ENCODE data around the gene ARHGAP18. TPM values are rescaled to one million over a fixed set of nuclear protein-coding genes. Genes with fewer than 3 reads are reported as not detected.

The ARHGAP18 gene
- total RNA-seq, 1 experiment from 2014 or later: 2.4 TPM

- Histone ChIP-seq H2AFZ (ENCODE audit: low read length) (no peak overlapping the region), H3K27me3 (ENCODE audit: insufficient read depth, low read length) (no peaks in the 10 kb centered on the region), H3K27ac (ENCODE audit: insufficient read length, low read depth, low read length) (no peak overlapping the region), H3K79me1 (ENCODE audit: insufficient read depth, low read depth, low read length, poor library complexity, severe bottlenecking) (no peaks in the 10 kb centered on the region), H3K23me2 (ENCODE audit: insufficient read length, low read depth, low read length, poor library complexity, severe bottlenecking) (no peaks in the 10 kb centered on the region), H3K9me3 (ENCODE audit: control insufficient read depth, low read depth, low read length) (no peaks in the 10 kb centered on the region), H4K91ac (ENCODE audit: insufficient read length, low read depth, low read length) (no peak overlapping the region), H3K18ac (ENCODE audit: insufficient read length, low read depth, low read length) (no peak overlapping the region), H4K5ac (ENCODE audit: insufficient read length, low read depth, low read length) (no peak overlapping the region), H2AK5ac (ENCODE audit: insufficient read length, low read length) (no peak overlapping the region), H2BK15ac (ENCODE audit: low read depth, low read length) (no peak overlapping the region), H3K4ac (ENCODE audit: low read depth, low read length) (no peak overlapping the region), H3K4me2 (ENCODE audit: insufficient read depth, insufficient read length, low read length) (no peak overlapping the region), H4K8ac (replicated peaks; ENCODE audit: insufficient read length, low read depth, low read length) (no peak overlapping the region), H3K14ac (ENCODE audit: insufficient read depth, low read length) (no peak overlapping the region), H3K79me2 (ENCODE audit: insufficient read depth, low read length) (no peaks in the 10 kb centered on the region), H3K4me1 (ENCODE audit: insufficient read depth, low read length) (no peaks in the 10 kb centered on the region), H2BK20ac (ENCODE audit: low read depth, low read length, poor library complexity, severe bottlenecking) (no peak overlapping the region), H2BK12ac (ENCODE audit: insufficient read length, low read depth, low read length) (no peak overlapping the region), H4K20me1 (ENCODE audit: control insufficient read depth, insufficient read depth, insufficient read length) (no peaks in the 10 kb centered on the region), H3T11ph (ENCODE audit: low read length) (no peak overlapping the region), H3K56ac (ENCODE audit: insufficient read length, low read depth, low read length) (no peak overlapping the region), H2BK5ac (ENCODE audit: insufficient read length, low read length) (no peak overlapping the region), H3K9ac (ENCODE audit: extremely low read depth, insufficient read length, low read length) (no peak overlapping the region), H3K23ac (ENCODE audit: insufficient read length, low read depth, low read length) (no peak overlapping the region), H2BK120ac (ENCODE audit: low read depth, low read length, poor library complexity, severe bottlenecking) (no peak overlapping the region)
- Mint-ChIP-seq H3K27ac (no peak overlapping the region), H3K4me1 (peaks cover 22 to 23% of the 10 kb centered on the region in 2 experiments), H3K4me3 (no peak overlapping the region), H3K36me3 (ENCODE audit: insufficient read depth in 1 of 3, low read depth in 3 of 3) (no peaks in the 10 kb centered on the region; a peak in 1 of 7 replicates), H3K9me3 (no peaks in the 10 kb centered on the region), H3K27me3 (ENCODE audit: low read depth) (no peaks in the 10 kb centered on the region)
- TF ChIP-seq, protein P1, sequence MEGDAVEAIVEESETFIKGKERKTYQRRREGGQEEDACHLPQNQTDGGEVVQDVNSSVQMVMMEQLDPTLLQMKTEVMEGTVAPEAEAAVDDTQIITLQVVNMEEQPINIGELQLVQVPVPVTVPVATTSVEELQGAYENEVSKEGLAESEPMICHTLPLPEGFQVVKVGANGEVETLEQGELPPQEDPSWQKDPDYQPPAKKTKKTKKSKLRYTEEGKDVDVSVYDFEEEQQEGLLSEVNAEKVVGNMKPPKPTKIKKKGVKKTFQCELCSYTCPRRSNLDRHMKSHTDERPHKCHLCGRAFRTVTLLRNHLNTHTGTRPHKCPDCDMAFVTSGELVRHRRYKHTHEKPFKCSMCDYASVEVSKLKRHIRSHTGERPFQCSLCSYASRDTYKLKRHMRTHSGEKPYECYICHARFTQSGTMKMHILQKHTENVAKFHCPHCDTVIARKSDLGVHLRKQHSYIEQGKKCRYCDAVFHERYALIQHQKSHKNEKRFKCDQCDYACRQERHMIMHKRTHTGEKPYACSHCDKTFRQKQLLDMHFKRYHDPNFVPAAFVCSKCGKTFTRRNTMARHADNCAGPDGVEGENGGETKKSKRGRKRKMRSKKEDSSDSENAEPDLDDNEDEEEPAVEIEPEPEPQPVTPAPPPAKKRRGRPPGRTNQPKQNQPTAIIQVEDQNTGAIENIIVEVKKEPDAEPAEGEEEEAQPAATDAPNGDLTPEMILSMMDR (conservative IDR thresholded peaks at IDR 0.05): no peak
- no peak for DNase-seq
- no CpG with 5 or more reads among the region's 1 CpG for WGBS (ENCODE audit: extremely low coverage, insufficient read length, low lambda C conversion rate)
These were observed 14.0 kb downstream of the ARHGAP18 start for GRCh38 chr6:129696028-129696418.
